Measurements from ENCODE around the gene CHSY1. TPM values are rescaled to one million over a fixed set of nuclear protein-coding genes. Genes with fewer than 3 reads are reported as not detected.

CHSY1 gene
- total and polyA plus RNA-seq, 2 of the 4 experiments (the other 2 are of a cell fraction): 40.9 to 53.2 TPM

DNA sequence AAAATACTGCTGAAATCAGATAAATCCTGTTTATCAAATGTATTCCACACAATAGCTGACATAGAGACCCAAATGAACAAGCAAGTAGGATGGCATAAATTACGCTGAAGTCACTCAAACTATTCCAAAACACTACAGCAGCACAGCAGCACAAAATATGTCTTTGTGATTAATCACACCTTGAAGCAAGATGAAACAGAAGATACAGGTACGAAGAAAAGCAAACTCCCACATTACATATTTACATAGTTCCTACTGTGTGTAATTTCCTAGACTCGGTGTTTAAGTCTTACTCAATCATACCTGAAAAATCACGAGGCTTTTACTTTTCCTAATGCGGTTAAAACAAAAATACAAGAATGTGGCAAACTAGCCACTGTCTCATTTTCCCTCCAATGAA is 38.3 kb downstream of the CHSY1 start:
- intact Hi-C loops (cut with micrococcal nuclease): no loop called here

More for the DNA sequence above, 38.3 kb downstream of the CHSY1 start:
- no peak overlapping the region for H3K4me2 ChIP-seq (ENCODE audit: low read depth, low read length)
- no TSS peak for BruUV-seq (replicated peaks)
- H3K36me3 ChIP-seq (ENCODE audit: control insufficient read depth, insufficient read depth, low read length): peaks cover 13% of the 10 kb centered on the region
- no peak for DNase-seq
- no peak overlapping the region for H2AK9ac ChIP-seq (replicated peaks; ENCODE audit: low read depth, low read length, poor library complexity)
- no peak overlapping the region for H2AFZ ChIP-seq (replicated peaks; ENCODE audit: low read length, poor library complexity)
- H3K9me1 ChIP-seq (ENCODE audit: insufficient read depth, low read length): peaks cover 18% of the 10 kb centered on the region
- no peak overlapping the region for H3K4ac ChIP-seq (ENCODE audit: low read depth, low read length)
- no peak overlapping the region for H3K27ac ChIP-seq (ENCODE audit: insufficient read depth, low read length)
- no peak overlapping the region for H2BK15ac ChIP-seq (ENCODE audit: low read depth, low read length)
- ATAC-seq (ENCODE audit: low read depth): no peak
- no peak overlapping the region for H3K23ac ChIP-seq (ENCODE audit: low read depth, low read length)
- H4K5ac ChIP-seq (ENCODE audit: low read depth, low read length): no peak overlapping the region
- no peak overlapping the region for H2BK120ac ChIP-seq (ENCODE audit: low read depth, low read length)
- peaks cover 8% of the 10 kb centered on the region for H3K4me1 ChIP-seq (ENCODE audit: control insufficient read depth, insufficient read depth, low read length)
- no peak overlapping the region for H4K8ac ChIP-seq (ENCODE audit: low read depth in 2 of 2, low read length in 2 of 2)
- in situ Hi-C loops (cut with MboI; ENCODE audit: low sequenced_read_pairs) (no loop called here), dilution Hi-C loops (cut with HindIII; ENCODE audit: low sequenced_read_pairs, unreplicated experiment) (no loop called here)
- CTCF ChIA-PET: no interaction called here
- no peak overlapping the region for H2AK5ac ChIP-seq (ENCODE audit: low read depth, low read length)
- no peak overlapping the region for H2BK20ac ChIP-seq (ENCODE audit: low read depth, low read length)
- H3K18ac ChIP-seq (ENCODE audit: low read depth, low read length): no peak overlapping the region
- H4K91ac ChIP-seq (ENCODE audit: insufficient read depth, low read depth, low read length): no peak overlapping the region
- H2BK5ac ChIP-seq (ENCODE audit: low read depth, low read length, poor library complexity, severe bottlenecking): no peak overlapping the region
- 90% methylated on average over 3 of the region's 5 CpGs; no CpG with 5 or more reads in 1 of the 2 experiments for WGBS, 2 experiments (ENCODE audit: extremely low coverage in 2 of 2, insufficient read length in 1 of 2)
- H3K27me3 ChIP-seq (ENCODE audit: control insufficient read depth, insufficient read depth, low read length): no peaks in the 10 kb centered on the region
- no peak for TF ChIP-seq BHLHE40 (IDR thresholded peaks at IDR 0.05; ENCODE audit: low read depth, low read length)
- TF ChIP-seq, protein P1, sequence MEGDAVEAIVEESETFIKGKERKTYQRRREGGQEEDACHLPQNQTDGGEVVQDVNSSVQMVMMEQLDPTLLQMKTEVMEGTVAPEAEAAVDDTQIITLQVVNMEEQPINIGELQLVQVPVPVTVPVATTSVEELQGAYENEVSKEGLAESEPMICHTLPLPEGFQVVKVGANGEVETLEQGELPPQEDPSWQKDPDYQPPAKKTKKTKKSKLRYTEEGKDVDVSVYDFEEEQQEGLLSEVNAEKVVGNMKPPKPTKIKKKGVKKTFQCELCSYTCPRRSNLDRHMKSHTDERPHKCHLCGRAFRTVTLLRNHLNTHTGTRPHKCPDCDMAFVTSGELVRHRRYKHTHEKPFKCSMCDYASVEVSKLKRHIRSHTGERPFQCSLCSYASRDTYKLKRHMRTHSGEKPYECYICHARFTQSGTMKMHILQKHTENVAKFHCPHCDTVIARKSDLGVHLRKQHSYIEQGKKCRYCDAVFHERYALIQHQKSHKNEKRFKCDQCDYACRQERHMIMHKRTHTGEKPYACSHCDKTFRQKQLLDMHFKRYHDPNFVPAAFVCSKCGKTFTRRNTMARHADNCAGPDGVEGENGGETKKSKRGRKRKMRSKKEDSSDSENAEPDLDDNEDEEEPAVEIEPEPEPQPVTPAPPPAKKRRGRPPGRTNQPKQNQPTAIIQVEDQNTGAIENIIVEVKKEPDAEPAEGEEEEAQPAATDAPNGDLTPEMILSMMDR (conservative IDR thresholded peaks at IDR 0.05; ENCODE audit: low read depth, low read length): no peak
- TF ChIP-seq FOS (IDR thresholded peaks at IDR 0.05; ENCODE audit: low read depth, low read length): no peak
- no peak for TF ChIP-seq MAFK (IDR thresholded peaks at IDR 0.05; ENCODE audit: low read depth, low read length)
- no peak for TF ChIP-seq SMC3 (IDR thresholded peaks at IDR 0.05; ENCODE audit: low read depth, low read length)
- TF ChIP-seq MXI1 (IDR thresholded peaks at IDR 0.05; ENCODE audit: borderline replicate concordance, low read depth, low read length): no peak
- H4K20me1 ChIP-seq (ENCODE audit: insufficient read depth, low read length): peaks cover 75% of the 10 kb centered on the region
- H3K56ac ChIP-seq (ENCODE audit: extremely low read depth, insufficient read depth, low read length): no peak overlapping the region
- POLR2A ChIA-PET (ENCODE audit: unreplicated experiment): no interaction called here
- no peak overlapping the region for H3K14ac ChIP-seq (replicated peaks; ENCODE audit: low read depth, low read length)
- H3K9me3 ChIP-seq (ENCODE audit: control insufficient read depth, insufficient read depth, low read length): no peaks in the 10 kb centered on the region
- no peak overlapping the region for H3K4me3 ChIP-seq (ENCODE audit: insufficient read depth, low read depth, low read length)
- no peak overlapping the region for H3K9ac ChIP-seq (ENCODE audit: low read depth, low read length)
- H3K79me1 ChIP-seq (ENCODE audit: low read depth in 1 of 2, low read length in 2 of 2): peaks cover 0 to 56% of the 10 kb centered on the region in 2 experiments; a peak in 2 of 4 replicates
